GM13977 (cell line): ENCODE data around the gene DUSP5.

ENCODE experiments used
- DNase-seq: peaks from one replicate; pipeline ENCODE4 v3.0.0; 2012; ENCODE audit warnings: low spot score
- CTCF ChIP-seq: IDR thresholded peaks from 2 replicates; pipeline ENCODE4 v1.5.1; 2012; ENCODE audit warnings: mild to moderate bottlenecking, control low read depth; ENCODE audit not compliant: insufficient read depth; ENCODE audit errors: extremely low read depth, missing control alignments
- in situ Hi-C: fragments of 300-500 bp; cut with MboI; formaldehyde crosslinking; loops from one replicate; pipeline ENCODE4 v1.12.0; 2022; ENCODE audit warnings: low sequenced_read_pairs, low pct_unique_long_range_greater_than_20kb, mixed read lengths, inconsistent platforms; ENCODE audit not compliant: unreplicated experiment

Gene DUSP5

GRCh38 chr10:110495731-110496552 is 1.8 kb upstream of the DUSP5 start:
- peak; percentile 53 for DNase-seq
- no peak for TF ChIP-seq CTCF
- in situ Hi-C loops = no loop called here

DNA sequence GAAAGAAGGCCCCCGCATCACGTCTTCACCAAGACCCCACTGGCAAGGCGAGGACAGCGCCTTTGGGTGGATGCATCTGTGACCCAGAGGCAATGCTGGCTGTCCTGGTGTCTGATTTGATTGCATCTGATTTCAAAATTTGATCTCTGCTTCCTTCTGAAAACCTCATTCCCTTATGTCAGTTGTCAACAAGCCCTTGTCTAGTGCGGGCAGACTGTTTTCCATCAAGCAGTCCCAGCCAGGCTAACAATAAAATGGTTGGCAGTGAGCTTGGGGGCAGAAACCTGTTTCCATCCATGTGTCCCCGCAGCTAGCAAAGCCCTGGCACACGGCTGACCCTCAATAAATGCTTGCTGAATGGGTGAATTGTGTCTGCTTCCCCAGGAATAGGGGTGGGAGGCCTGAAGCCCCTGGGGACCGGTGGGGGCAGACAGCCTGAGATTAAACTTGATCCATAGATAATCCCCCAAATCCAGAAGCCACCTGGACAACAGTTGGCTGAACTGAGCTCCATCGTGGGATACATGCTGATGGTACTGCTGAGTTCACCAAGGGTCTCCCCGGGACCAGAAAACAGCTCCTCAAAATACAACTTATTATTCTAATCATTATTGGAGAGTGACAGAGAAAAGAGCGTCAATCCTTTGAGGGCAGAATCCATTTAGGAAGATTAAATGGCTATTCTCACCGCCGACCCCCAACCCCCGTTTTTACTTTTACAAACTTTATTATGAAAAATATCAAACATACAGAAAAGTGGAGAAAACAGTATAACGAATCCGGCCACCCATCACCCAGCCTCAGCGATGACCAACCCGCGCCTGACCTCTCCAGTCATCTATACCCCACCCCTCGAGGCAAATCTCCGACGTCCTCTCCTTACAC is 912 bp upstream of the DUSP5 start:
- no peak for TF ChIP-seq CTCF
- no peak for DNase-seq

GRCh38 chr10:110498087-110498981 is 627 bp downstream of the DUSP5 start:
- in situ Hi-C loops = no loop called here
- DNase-seq = peak; percentile 52
- peak; percentile 22 for TF ChIP-seq CTCF

More for the DNA sequence above, 912 bp upstream of the DUSP5 start:
- in situ Hi-C loops = no loop called here

GRCh38 chr10:110498982-110499795 is 1.5 kb downstream of the DUSP5 start:
- peak; percentile 53 for TF ChIP-seq CTCF
- in situ Hi-C loops = no loop called here
- DNase-seq = no peak

- DNase-seq = no peak
- no peak for TF ChIP-seq CTCF
- in situ Hi-C loops = loop anchor here (5.0 to 10.0 kb wide), 2 partner anchors 83 to 145 kb away; no protein-coding TSS in a partner anchor
These were observed 2.2 kb downstream of the DUSP5 start for GRCh38 chr10:110499796-110500514.
